ENCODE results near the gene RASAL3. TPM values are rescaled to one million over a fixed set of nuclear protein-coding genes. Genes with fewer than 3 reads are reported as not detected.

RASAL3 gene
- total RNA-seq, 2 donors from 2014 or later = 2.6 to 3.6 TPM

- Histone ChIP-seq H3K27ac (peak overlapping the region in 2 of 4 donors; percentile 12 to 41), H3K4me1 (no peaks in the 10 kb centered on the region), H3K4me3 (peak overlapping the region in 1 of 2 donors; percentile 6), H3K27me3 (peaks cover 0 to 9% of the 10 kb centered on the region in 2 donors), H3K36me3 (replicated peaks in 1 of 2; ENCODE audit: insufficient read depth in 1 of 2, low read depth in 2 of 2) (no peaks in the 10 kb centered on the region), H3K9me3 (no peaks in the 10 kb centered on the region)
- 32% methylated on average over 17 of the region's 25 CpGs; no CpG with 5 or more reads in 1 of the 2 donors for WGBS, 2 donors
- DNase-seq (no peak), ATAC-seq (no peak)
- intact Hi-C loops (cut with DNase I) = no loop called here
- TF ChIP-seq CTCF (IDR thresholded peaks at IDR 0.05) = no peak
- no peak for TF ChIP-seq POLR2A (IDR thresholded peaks at IDR 0.05)
Observed at GRCh38 chr19:15463861-15464371, 428 bp downstream of the RASAL3 start.

GRCh38 chr19:15461694-15462093 lies 2.6 kb downstream of the RASAL3 start:
- no peak overlapping the region for H3K27ac ChIP-seq
- peaks cover 14% of the 10 kb centered on the region for H3K4me1 ChIP-seq
- TF ChIP-seq POLR2A (IDR thresholded peaks at IDR 0.05) = no peak
- TF ChIP-seq CTCF (IDR thresholded peaks at IDR 0.05) = no peak
- peaks cover 0 to 19% of the 10 kb centered on the region in 2 donors for H3K27me3 ChIP-seq
- no peak overlapping the region for H3K4me3 ChIP-seq
- ATAC-seq (no peak), DNase-seq (no peak)
- H3K36me3 ChIP-seq (replicated peaks in 1 of 2; ENCODE audit: insufficient read depth in 1 of 2, low read depth in 2 of 2) = no peaks in the 10 kb centered on the region
- no peaks in the 10 kb centered on the region for H3K9me3 ChIP-seq
- WGBS, 2 donors = 54 to 81% methylated on average over 2 of the region's 2 CpGs
- intact Hi-C loops (cut with DNase I) = no loop called here

- DNase-seq = no peak
- peaks cover 35% of the 10 kb centered on the region for H3K4me1 ChIP-seq
- intact Hi-C loops (cut with DNase I) = loop anchor here (10.0 kb wide), 1 partner anchor 97 kb away; no protein-coding TSS in a partner anchor
- WGBS, 2 donors = 17 to 26% methylated on average over 19 to 54 of the region's 54 CpGs
- H3K36me3 ChIP-seq (replicated peaks in 1 of 2; ENCODE audit: insufficient read depth in 1 of 2, low read depth in 2 of 2) = no peaks in the 10 kb centered on the region
- H3K9me3 ChIP-seq = no peaks in the 10 kb centered on the region
- H3K27ac ChIP-seq = no peak overlapping the region
- H3K4me3 ChIP-seq = no peak overlapping the region
- ATAC-seq = no peak
- TF ChIP-seq CTCF (IDR thresholded peaks at IDR 0.05) = no peak
- no peak for TF ChIP-seq POLR2A (IDR thresholded peaks at IDR 0.05)
- H3K27me3 ChIP-seq = peaks cover 0 to 18% of the 10 kb centered on the region in 2 donors
Observed at GRCh38 chr19:15457701-15458484, 6.5 kb downstream of the RASAL3 start.

- Histone ChIP-seq H3K9me3 (no peaks in the 10 kb centered on the region), H3K36me3 (replicated peaks in 1 of 2; ENCODE audit: insufficient read depth in 1 of 2, low read depth in 2 of 2) (no peaks in the 10 kb centered on the region), H3K4me3 (no peak overlapping the region), H3K4me1 (peaks cover 40% of the 10 kb centered on the region), H3K27me3 (peaks cover 0 to 18% of the 10 kb centered on the region in 2 donors), H3K27ac (no peak overlapping the region)
- intact Hi-C loops (cut with DNase I) = loop anchor here (10.0 kb wide), 1 partner anchor 98 kb away; no protein-coding TSS in a partner anchor
- WGBS, 2 donors = 5 to 14% methylated on average over 11 to 54 of the region's 86 CpGs
- DNase-seq (peak in 2 of 4 donors; percentile 48 to 60), ATAC-seq (no peak)
- TF ChIP-seq POLR2A (IDR thresholded peaks at IDR 0.05) (no peak), CTCF (IDR thresholded peaks at IDR 0.05) (no peak)
Observed at GRCh38 chr19:15456871-15457700, 7.3 kb downstream of the RASAL3 start.
